Endothelial cell of umbilical vein (primary cell): ENCODE data around the gene ITSN1. TPM values are rescaled to one million over a fixed set of nuclear protein-coding genes. Genes with fewer than 3 reads are reported as not detected.
A peak's percentile ranks its signal among the peaks of the same experiment; 100 is the strongest.

Source experiments
- BruUV-seq: library from RNA; stranded (reverse); fragments of 400-500 nt; replicated peaks from 2 replicates; lab custom pipeline; 2021; lab: Mats Ljungman, UMichigan
- CTCF ChIA-PET: fragments of 300-600, 350-600 bp; sonication (Branson Sonifier 250); formaldehyde crosslinking; loops from one replicate; lab custom pipeline; 2021; ENCODE audit warnings: antibody characterized with exemption, inconsistent platforms; lab: Charles Lee
- POLR2A ChIA-PET: fragments of 300-600, 350-600 bp; sonication (Branson Sonifier 250); formaldehyde crosslinking; loops from one replicate; lab custom pipeline; 2021; ENCODE audit warnings: antibody characterized with exemption, inconsistent platforms; lab: Charles Lee
- DNase-seq: peaks from one replicate; pipeline ENCODE4 v3.0.0-alpha.2; 2011; ENCODE audit warnings: low read depth, low spot score
- FAIRE-seq: peaks from 2 replicates; lab custom pipeline; 2011; peaks lifted over from hg19 to GRCh38; lab: Jason Lieb, UNC
- H2AFZ ChIP-seq: 2 replicates; pipeline ENCODE4 v1.6.0; 2012; ENCODE audit warnings: low read depth, low read length, control low read depth, inconsistent platforms
- H3K27ac ChIP-seq: 2 replicates; pipeline ENCODE4 v1.5.1; 2011; ENCODE audit warnings: low read depth, mild to moderate bottlenecking, control low read depth, low read length, moderate library complexity; ENCODE audit not compliant: insufficient read depth
- H3K27me3 ChIP-seq, 2 experiments: 2 replicates each; pipeline versions ENCODE4 v1.6.0 to v1.6.1; 2011; ENCODE audit warnings: low read length in 2 of 2, mixed read lengths in 1 of 2; ENCODE audit not compliant: control insufficient read depth in 2 of 2, insufficient read depth in 2 of 2
- H3K36me3 ChIP-seq, 2 experiments: 2 replicates in 1 of 2; 3 replicates in 1 of 2; pipeline ENCODE4 v1.5.1; 2011; ENCODE audit warnings: low read length in 2 of 2, mild to moderate bottlenecking in 1 of 2, moderate library complexity in 1 of 2; ENCODE audit not compliant: control insufficient read depth in 2 of 2, insufficient read depth in 2 of 2; ENCODE audit errors: extremely low read depth in 1 of 2
- H3K4me1 ChIP-seq: 3 replicates; pipeline ENCODE4 v1.5.1; 2011; ENCODE audit warnings: mild to moderate bottlenecking, low read length; ENCODE audit not compliant: control insufficient read depth, insufficient read depth; ENCODE audit errors: extremely low read depth
- H3K4me2 ChIP-seq: 2 replicates; pipeline ENCODE4 v1.6.1; 2011; ENCODE audit warnings: low read length, control low read depth, mixed read lengths; ENCODE audit not compliant: insufficient read depth
- H3K4me3 ChIP-seq, 3 experiments: fragments of 200-600 bp in 1 of 3; sonication (generic), shearing (Covaris generic) in 1 of 3; replicated peaks in 1 of 3; 2 replicates each; pipeline ENCODE4 v1.5.1; 2011 to 2016; ENCODE audit warnings: control low read depth in 3 of 3, low read length in 3 of 3, mild to moderate bottlenecking in 2 of 3, inconsistent platforms in 1 of 3, low read depth in 1 of 3, moderate library complexity in 1 of 3; ENCODE audit not compliant: insufficient read depth in 1 of 3
- H3K79me2 ChIP-seq: 2 replicates; pipeline ENCODE4 v1.6.0; 2012; ENCODE audit warnings: low read length, inconsistent platforms; ENCODE audit not compliant: control insufficient read depth, insufficient read depth
- H3K9ac ChIP-seq: replicated peaks from 2 replicates; pipeline ENCODE3; 2011; ENCODE audit warnings: low read length, control low read depth; ENCODE audit not compliant: insufficient read depth; ENCODE audit errors: extremely low read depth
- H3K9me1 ChIP-seq: replicated peaks from 3 replicates; pipeline ENCODE4 v1.6.0; 2011; ENCODE audit warnings: mild to moderate bottlenecking, low read length; ENCODE audit not compliant: control insufficient read depth, insufficient read depth; ENCODE audit errors: extremely low read depth
- H3K9me3 ChIP-seq: replicated peaks from 2 replicates; pipeline ENCODE4 v1.5.1; 2012; ENCODE audit warnings: low read length, inconsistent platforms; ENCODE audit not compliant: control insufficient read depth, insufficient read depth
- H4K20me1 ChIP-seq: replicated peaks from 2 replicates; pipeline ENCODE3; 2011; ENCODE audit warnings: mild to moderate bottlenecking, low read length; ENCODE audit not compliant: control insufficient read depth, insufficient read depth; ENCODE audit errors: extremely low read depth
- CTCF ChIP-seq, 2 donors: IDR thresholded peaks; 1 replicate in 1 of 2; 2 replicates in 1 of 2; pipeline ENCODE4 v1.5.1; 2011; ENCODE audit warnings: low read length in 2 of 2, mild to moderate bottlenecking in 2 of 2, moderate library complexity in 2 of 2, control low read depth in 1 of 2, inconsistent platforms in 1 of 2, low read depth in 1 of 2; ENCODE audit not compliant: insufficient read depth in 1 of 2; ENCODE audit errors: extremely low read depth in 1 of 2
- EZH2 ChIP-seq: IDR thresholded peaks from 2 replicates; pipeline ENCODE4 v1.6.1; 2012; ENCODE audit warnings: borderline replicate concordance, low read depth, mild to moderate bottlenecking, moderate library complexity, low read length, inconsistent platforms; ENCODE audit not compliant: severe bottlenecking
- FOS ChIP-seq: IDR thresholded peaks from 2 replicates; pipeline ENCODE4 v1.6.1; 2011; ENCODE audit warnings: mild to moderate bottlenecking, low read length, moderate library complexity, borderline replicate concordance; ENCODE audit not compliant: insufficient read depth
- GATA2 ChIP-seq: IDR thresholded peaks from 2 replicates; pipeline ENCODE4 v1.7.0; 2011; ENCODE audit warnings: low read depth, mild to moderate bottlenecking, moderate library complexity, mixed read lengths, low read length; ENCODE audit not compliant: insufficient read length, insufficient read depth
- JUN ChIP-seq: IDR thresholded peaks from 2 replicates; pipeline ENCODE4 v1.6.1; 2011; ENCODE audit warnings: borderline replicate concordance, low read depth; ENCODE audit not compliant: insufficient read length, insufficient read depth
- POLR2AphosphoS5 ChIP-seq: IDR thresholded peaks from 2 replicates; pipeline ENCODE4 v1.6.1; 2012; ENCODE audit warnings: low read depth, mild to moderate bottlenecking, control low read depth, low read length, moderate library complexity; ENCODE audit not compliant: insufficient read depth
- dilution Hi-C: fragments of 300-500 bp; cut with MboI; formaldehyde crosslinking; loops from one replicate; pipeline ENCODE4 v1.15.0; 2019; ENCODE audit warnings: low sequenced_read_pairs; ENCODE audit not compliant: extremely low pct_ligation_motif_present
- intact Hi-C: fragments of 100-400 bp; cut with micrococcal nuclease; formaldehyde crosslinking; loops from one replicate; pipeline ENCODE4 v1.10.0; 2022
- polyA plus RNA-seq, 4 experiments: library from polyadenylated mRNA; depleted of rRNA in 3 of 4; stranded (reverse) in 3 of 4; unstranded in 1 of 4; fragments of >200 nt; gene quantifications; 2 replicates each; pipeline versions ENCODE4 v1.2.1 to v1.2.3, GENCODE V29; 2011 to 2012; ENCODE audit warnings: missing spikeins in 1 of 4
- total RNA-seq: library from RNA; stranded (reverse); gene quantifications from 2 replicates; pipeline ENCODE4 v1.2.3, GENCODE V29; 2021

The ITSN1 gene
- total and polyA plus RNA-seq, 2 donors (not counting 3 experiments of a cell fraction or from before 2014, with no cell fraction given) = 72.2 to 86.8 TPM

- Histone ChIP-seq H3K9ac (peak overlapping the region; percentile 75), H3K9me1 (no peaks in the 10 kb centered on the region), H3K4me2 (peak overlapping the region; percentile 93), H4K20me1 (peaks cover 4% of the 10 kb centered on the region), H3K27ac (peak overlapping the region; percentile 93), H3K36me3 (no peaks in the 10 kb centered on the region), H2AFZ (no peak overlapping the region), H3K79me2 (peaks cover 74% of the 10 kb centered on the region), H3K4me3 (no peak overlapping the region), H3K4me1 (peaks cover 44% of the 10 kb centered on the region), H3K9me3 (no peaks in the 10 kb centered on the region), H3K27me3 (no peaks in the 10 kb centered on the region)
- intact Hi-C loops = no loop called here
- peak; percentile 82 for DNase-seq
- CTCF ChIA-PET = interaction anchor here (1.0 to 2.7 kb wide), 12 partner anchors 10 to 80 kb away, joined by 3 to 24 read pairs (median 4); no protein-coding TSS in a partner anchor
- POLR2A ChIA-PET = interaction anchor here (0.5 to 0.7 kb wide), 2 partner anchors 19 to 109 kb away, joined by 8 read pairs; no protein-coding TSS in a partner anchor
- FAIRE-seq = peak; percentile 35
- no TSS peak for BruUV-seq
- TF ChIP-seq GATA2 (no peak), JUN (peak; percentile 46), CTCF (IDR thresholded peaks at IDR 0.05; ENCODE audit: extremely low read depth in 1 of 2, insufficient read depth in 1 of 2, low read depth in 1 of 2, low read length in 2 of 2) (no peak), POLR2AphosphoS5 (no peak), FOS (peak; percentile 59), EZH2 (no peak)
- dilution Hi-C loops = no loop called here
Measured at GRCh38 chr21:33685613-33686197, 43.4 kb downstream of the ITSN1 start.
